ENCODE measurements around the gene SLC27A3.

GRCh38 chr1:153783233-153784190, 8.3 kb downstream of the SLC27A3 start:
- TF ChIP-seq CTCF (IDR thresholded peaks at IDR 0.05): peak in 4 of 6 experiments; percentile 32 to 69 (median 44)
- TF ChIP-seq POLR2A (IDR thresholded peaks at IDR 0.05): peak; percentile 66 to 99 (median 82)
- TF ChIP-seq EP300 (IDR thresholded peaks at IDR 0.05): peak in 1 of 4 donors; percentile 12
- peak; percentile 96 to 99 for TF ChIP-seq POLR2AphosphoS5 (IDR thresholded peaks at IDR 0.05)

Measured in upper lobe of left lung (tissue), 4 donors.